Stomach (tissue), 9 donors: Measurements from ENCODE around the gene C4BPB. TPM values are rescaled to one million over a fixed set of nuclear protein-coding genes. Genes with fewer than 3 reads are reported as not detected.

Experiments used
- DNase-seq, 2 donors: peaks; one replicate each; pipeline versions ENCODE4 v3.0.0 to v3.0.0-alpha.2; 2013 to 2019
- H3K27ac ChIP-seq, 5 donors: fragments of 200-600 bp in 4 of 5; sonication (generic) in 4 of 5; one replicate each; pipeline ENCODE4 v1.5.1; 2013 to 2019; ENCODE audit warnings: mild to moderate bottlenecking in 1 of 5, moderate library complexity in 1 of 5
- H3K27me3 ChIP-seq, 3 donors: fragments of 200-600 bp; sonication (generic); one replicate each; pipeline ENCODE4 v1.5.1; 2017 to 2019; ENCODE audit warnings: mixed run types in 1 of 3
- H3K36me3 ChIP-seq, 4 donors: fragments of 200-600 bp; sonication (generic); 1 replicate in 3 of 4; 2 replicates in 1 of 4; pipeline ENCODE4 v1.5.1; 2016 to 2019
- H3K4me1 ChIP-seq, 4 donors: fragments of 200-600 bp; sonication (generic); one replicate each; pipeline ENCODE4 v1.5.1; 2016 to 2019
- H3K4me3 ChIP-seq, 4 donors: fragments of 200-600 bp; sonication (generic) in 3 of 4; one replicate each; pipeline ENCODE4 v1.5.1; 2016 to 2019; ENCODE audit warnings: mild to moderate bottlenecking in 1 of 4
- H3K9me3 ChIP-seq, 4 donors: fragments of 200-600 bp; sonication (generic); one replicate each; pipeline ENCODE4 v1.5.1; 2016 to 2019
- EP300 ChIP-seq: sonication (generic); formaldehyde crosslinking; IDR thresholded peaks from one replicate; pipeline ENCODE4 v1.6.1; 2017; ENCODE audit warnings: antibody characterized with exemption
- POLR2A ChIP-seq, 4 donors: fragments of 450-650 bp; IDR thresholded peaks; one replicate each; pipeline ENCODE4 v1.6.1; 2016; ENCODE audit warnings: antibody characterized with exemption in 4 of 4, control low read depth in 2 of 4, mild to moderate bottlenecking in 1 of 4, moderate library complexity in 1 of 4
- POLR2AphosphoS5 ChIP-seq, 3 donors: sonication (generic); formaldehyde crosslinking; IDR thresholded peaks; one replicate each; pipeline ENCODE4 v1.6.1; 2016; ENCODE audit warnings: antibody characterized with exemption in 3 of 3
- WGBS, 5 donors: extraction: QIAGEN DNeasy Blood & Tissue Kit in 3 of 5; methylation state at CpG; one replicate each; pipeline versions ENCODE4 v1.1.5 to v1.1.7; 2013 to 2018; 5-methylcytosine and 5-hydroxymethylcytosine counted together
- intact Hi-C: fragments of 100-400 bp; cut with DNase I; formaldehyde crosslinking; loops from one replicate; pipeline ENCODE4 v1.15.1; 2023; ENCODE audit warnings: low total_unique reads
- polyA plus RNA-seq, 3 donors: library from polyadenylated mRNA; stranded (reverse); fragments of 200-250 nt; gene quantifications; one replicate each; pipeline ENCODE4 v1.2.3, GENCODE V29; 2013
- total RNA-seq, 5 donors: library from RNA; depleted of rRNA; stranded (reverse); fragments of >200 nt; gene quantifications; one replicate each; pipeline versions ENCODE4 v1.1.0 to v1.2.3, GENCODE V29; 2014 to 2016
- TF ChIP-seq, protein P1 (sequence below), 7 experiments: fragments of 450-650 bp in 4 of 7; fragments of 200-600 bp in 3 of 7; sonication (generic) in 3 of 7; IDR thresholded peaks; one replicate each; pipeline ENCODE4 v1.5.1; 2016 to 2019; ENCODE audit warnings: antibody characterized with exemption in 7 of 7, control low read depth in 2 of 7, mild to moderate bottlenecking in 1 of 7
- donor health status: healthy with polysubstance abuse.
- donor health status: Bipolar disorder and iron deficiency.
- donor health status: healthy.

Gene C4BPB
- total and polyA plus RNA-seq, 8 donors, result 3.5 to 18.9 (median 8.5) TPM; not detected in 3

DNA sequence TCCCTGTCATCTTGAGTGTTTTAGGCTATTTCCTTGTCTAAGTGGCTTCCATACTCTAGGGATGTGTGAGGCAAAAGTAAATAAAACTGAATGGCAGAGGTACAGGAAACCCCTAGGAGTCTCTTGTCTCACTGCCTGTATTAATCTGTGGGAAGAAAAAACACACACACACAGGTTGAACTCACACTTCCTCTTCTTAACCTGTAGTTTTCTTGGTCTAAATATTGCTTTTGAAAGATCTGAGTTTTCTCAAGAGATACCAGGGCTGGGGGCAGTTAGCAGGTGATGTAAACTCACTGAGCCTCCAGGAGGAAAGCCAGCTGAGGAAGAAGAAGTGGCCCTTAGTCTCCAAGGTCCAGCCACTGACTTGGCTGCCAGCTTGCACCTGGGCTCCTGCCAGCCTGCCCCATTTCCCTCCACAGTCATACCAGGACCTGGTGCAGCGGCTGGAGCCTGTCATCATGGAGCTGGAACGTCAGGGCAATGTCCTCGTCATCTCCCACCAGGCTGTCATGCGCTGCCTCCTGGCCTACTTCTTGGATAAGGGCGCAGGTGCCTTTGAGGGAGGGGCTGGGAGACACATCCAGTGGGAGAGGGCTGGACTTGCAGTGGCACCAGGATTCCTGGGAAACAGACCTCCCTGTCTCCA lies 18.7 kb upstream of the C4BPB start:
- no peak for TF ChIP-seq POLR2AphosphoS5 (IDR thresholded peaks at IDR 0.05)
- no peak for TF ChIP-seq POLR2A (IDR thresholded peaks at IDR 0.05)

DNA sequence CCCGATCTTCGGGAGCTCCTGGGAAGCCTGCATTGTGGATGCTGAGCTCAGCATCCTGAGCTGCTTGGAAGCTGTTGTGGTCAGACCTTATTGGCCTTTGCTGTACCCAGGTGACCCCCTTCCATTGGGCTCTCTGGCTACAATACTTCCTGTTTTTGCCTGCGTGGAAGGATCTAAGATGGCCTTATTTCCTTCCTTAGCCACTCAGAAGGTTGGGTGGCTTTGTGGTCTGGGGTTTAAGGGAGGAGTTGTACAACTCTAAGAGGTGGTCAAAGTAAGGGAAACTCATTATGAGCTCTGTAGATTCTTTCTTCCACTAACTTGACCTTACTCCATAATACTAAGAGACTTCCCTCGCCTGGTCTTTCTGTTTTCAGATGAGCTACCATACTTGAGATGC lies 17.8 kb upstream of the C4BPB start:
- intact Hi-C loops, result no loop called here
- H3K27ac ChIP-seq, result peak overlapping the region in 2 of 5 donors; percentile 55 to 64
- H3K4me3 ChIP-seq, result no peak overlapping the region
- 82 to 89% (median 88%) methylated on average over 4 of the region's 4 CpGs for WGBS, 5 donors
- no peaks in the 10 kb centered on the region for H3K9me3 ChIP-seq
- TF ChIP-seq, protein P1, sequence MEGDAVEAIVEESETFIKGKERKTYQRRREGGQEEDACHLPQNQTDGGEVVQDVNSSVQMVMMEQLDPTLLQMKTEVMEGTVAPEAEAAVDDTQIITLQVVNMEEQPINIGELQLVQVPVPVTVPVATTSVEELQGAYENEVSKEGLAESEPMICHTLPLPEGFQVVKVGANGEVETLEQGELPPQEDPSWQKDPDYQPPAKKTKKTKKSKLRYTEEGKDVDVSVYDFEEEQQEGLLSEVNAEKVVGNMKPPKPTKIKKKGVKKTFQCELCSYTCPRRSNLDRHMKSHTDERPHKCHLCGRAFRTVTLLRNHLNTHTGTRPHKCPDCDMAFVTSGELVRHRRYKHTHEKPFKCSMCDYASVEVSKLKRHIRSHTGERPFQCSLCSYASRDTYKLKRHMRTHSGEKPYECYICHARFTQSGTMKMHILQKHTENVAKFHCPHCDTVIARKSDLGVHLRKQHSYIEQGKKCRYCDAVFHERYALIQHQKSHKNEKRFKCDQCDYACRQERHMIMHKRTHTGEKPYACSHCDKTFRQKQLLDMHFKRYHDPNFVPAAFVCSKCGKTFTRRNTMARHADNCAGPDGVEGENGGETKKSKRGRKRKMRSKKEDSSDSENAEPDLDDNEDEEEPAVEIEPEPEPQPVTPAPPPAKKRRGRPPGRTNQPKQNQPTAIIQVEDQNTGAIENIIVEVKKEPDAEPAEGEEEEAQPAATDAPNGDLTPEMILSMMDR (IDR thresholded peaks at IDR 0.05), result no peak
- TF ChIP-seq EP300, result no peak
- no peak for TF ChIP-seq POLR2A (IDR thresholded peaks at IDR 0.05)
- no peak for TF ChIP-seq POLR2AphosphoS5 (IDR thresholded peaks at IDR 0.05)
- no peaks in the 10 kb centered on the region for H3K27me3 ChIP-seq
- peaks cover 44 to 97% (median 94%) of the 10 kb centered on the region in 4 donors for H3K36me3 ChIP-seq
- DNase-seq, result no peak
- H3K4me1 ChIP-seq, result peaks cover 0 to 31% (median 5%) of the 10 kb centered on the region in 4 donors

More for the DNA sequence above, 18.7 kb upstream of the C4BPB start:
- H3K36me3 ChIP-seq, result peaks cover 47 to 98% (median 97%) of the 10 kb centered on the region in 4 donors
- H3K9me3 ChIP-seq, result no peaks in the 10 kb centered on the region
- WGBS, 5 donors, result 87 to 96% (median 90%) methylated on average over 5 of the region's 5 CpGs
- H3K4me3 ChIP-seq, result no peak overlapping the region
- H3K4me1 ChIP-seq, result peaks cover 0 to 31% (median 8%) of the 10 kb centered on the region in 4 donors
- intact Hi-C loops, result no loop called here
- peak overlapping the region in 2 of 5 donors; percentile 55 to 64 for H3K27ac ChIP-seq
- no peaks in the 10 kb centered on the region for H3K27me3 ChIP-seq
- DNase-seq, result no peak

DNA sequence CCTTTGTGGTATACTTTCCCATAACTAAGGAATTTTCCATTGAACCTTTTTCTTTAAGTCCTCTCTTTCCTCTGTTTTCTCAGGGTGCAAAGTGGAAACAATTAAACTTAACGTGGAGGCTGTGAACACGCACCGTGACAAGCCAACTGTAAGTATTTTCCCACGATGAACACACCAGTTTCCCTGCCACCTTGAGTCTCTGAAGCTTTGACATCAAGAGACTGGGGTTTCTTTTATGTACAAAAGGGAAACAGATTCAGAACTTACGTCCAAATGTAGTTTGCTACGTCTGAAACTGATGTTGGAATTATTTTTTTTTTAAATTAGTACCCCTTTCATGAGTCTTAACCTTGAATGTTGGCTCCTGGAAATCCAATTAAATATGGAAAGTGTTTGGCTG lies 17.2 kb upstream of the C4BPB start:
- intact Hi-C loops, result no loop called here
- Histone ChIP-seq H3K4me3 (no peak overlapping the region), H3K36me3 (peaks cover 44 to 94% (median 88%) of the 10 kb centered on the region in 4 donors), H3K27ac (no peak overlapping the region), H3K27me3 (no peaks in the 10 kb centered on the region), H3K9me3 (no peaks in the 10 kb centered on the region), H3K4me1 (peaks cover 0 to 31% (median 5%) of the 10 kb centered on the region in 4 donors)
- TF ChIP-seq EP300 (no peak), POLR2A (IDR thresholded peaks at IDR 0.05) (no peak), POLR2AphosphoS5 (IDR thresholded peaks at IDR 0.05) (no peak)
- TF ChIP-seq, protein P1 (IDR thresholded peaks at IDR 0.05), result no peak
- DNase-seq, result no peak
- WGBS, 5 donors, result 87 to 89% (median 88%) methylated on average over 6 of the region's 6 CpGs

DNA sequence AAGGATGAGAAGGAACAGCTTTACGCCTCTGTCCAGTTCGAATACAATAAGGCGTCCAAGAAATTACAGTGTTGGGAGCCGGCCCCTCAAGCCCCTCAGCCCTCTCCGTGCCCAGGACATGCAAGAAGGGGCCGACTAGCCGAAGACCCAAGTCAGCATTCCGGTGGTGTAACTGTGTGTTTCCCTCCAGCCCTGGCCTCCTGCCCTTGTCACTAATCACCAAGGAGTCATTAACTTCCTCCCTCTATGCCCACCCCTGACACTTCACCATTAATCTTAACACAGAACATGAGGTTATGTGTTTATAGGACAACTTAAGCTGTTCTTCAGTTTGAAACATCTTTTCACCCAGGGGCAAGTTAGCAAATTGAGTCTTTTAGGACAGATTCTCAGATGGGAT lies 16.4 kb upstream of the C4BPB start:
- Histone ChIP-seq H3K27me3 (no peaks in the 10 kb centered on the region), H3K4me1 (peaks cover 0 to 32% (median 7%) of the 10 kb centered on the region in 4 donors), H3K4me3 (no peak overlapping the region), H3K36me3 (peaks cover 44 to 86% (median 80%) of the 10 kb centered on the region in 4 donors), H3K27ac (no peak overlapping the region), H3K9me3 (no peaks in the 10 kb centered on the region)
- intact Hi-C loops, result no loop called here
- WGBS, 5 donors, result 69 to 91% (median 83%) methylated on average over 8 of the region's 8 CpGs
- no peak for DNase-seq
- TF ChIP-seq POLR2A (IDR thresholded peaks at IDR 0.05) (no peak), EP300 (no peak), POLR2AphosphoS5 (IDR thresholded peaks at IDR 0.05) (no peak)
- TF ChIP-seq, protein P1 (IDR thresholded peaks at IDR 0.05), result no peak
